HK-2 (cell line): ENCODE data around the gene ZSCAN12.

Source experiments
- DNase-seq: peaks from one replicate; pipeline ENCODE4 v3.0.0-alpha.2; 2018; ENCODE audit not compliant: unreplicated experiment

The ZSCAN12 gene

DNA sequence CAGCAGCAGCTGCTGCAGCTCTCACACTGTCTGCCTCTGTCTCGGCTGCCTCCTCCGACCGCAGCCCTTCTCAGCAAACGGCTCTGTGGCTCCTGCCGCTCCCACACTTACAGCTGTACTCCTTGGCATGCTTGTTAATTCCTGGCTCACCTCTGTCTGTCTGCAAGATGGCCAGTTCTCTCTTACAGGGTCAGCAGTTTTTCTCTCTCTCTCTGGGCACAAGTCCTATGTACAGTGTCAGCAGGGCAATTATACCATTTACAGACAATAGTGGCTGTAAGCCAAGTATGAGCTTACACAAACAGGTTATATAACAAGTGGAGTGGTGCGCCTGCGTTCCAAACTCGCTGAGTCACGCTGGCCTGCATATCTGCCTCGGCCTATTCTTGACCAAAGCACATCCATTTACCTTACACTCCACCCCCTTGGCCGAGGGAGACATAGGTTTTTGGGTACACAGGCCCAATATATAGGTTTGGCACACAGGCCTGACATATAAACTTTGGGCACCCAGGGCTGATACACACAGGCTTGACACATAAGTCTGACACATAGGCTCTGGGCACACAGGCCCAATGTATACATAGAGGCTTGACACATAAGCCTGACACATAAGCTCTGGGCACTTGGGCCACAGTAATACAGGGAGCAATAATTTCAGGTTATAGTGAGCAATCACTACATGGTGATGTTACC lies 45.4 kb downstream of the ZSCAN12 start:
- DNase-seq, result peak; percentile 73

DNA sequence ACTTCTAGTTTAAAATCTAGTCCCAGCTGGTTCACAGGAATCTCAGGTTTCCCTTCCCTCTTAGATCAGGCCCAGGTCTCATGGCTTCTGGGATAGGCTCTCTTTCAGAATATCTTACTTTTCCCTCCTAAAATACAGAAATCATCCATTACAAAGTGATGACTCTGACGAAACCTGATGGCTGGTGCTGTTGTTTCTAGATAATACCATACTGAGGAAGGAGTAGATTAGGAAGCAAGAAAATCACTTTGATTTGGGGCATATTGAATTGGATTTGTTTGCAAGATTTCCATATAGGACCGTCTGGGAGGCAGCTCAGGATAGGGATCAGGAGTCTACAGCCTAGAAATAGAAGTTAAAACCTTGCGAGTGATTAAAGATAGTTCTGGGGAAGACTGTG lies 46.2 kb downstream of the ZSCAN12 start:
- no peak for DNase-seq

- no peak for DNase-seq
Observed at GRCh38 chr6:28351493-28351925, 48.0 kb downstream of the ZSCAN12 start.

DNA sequence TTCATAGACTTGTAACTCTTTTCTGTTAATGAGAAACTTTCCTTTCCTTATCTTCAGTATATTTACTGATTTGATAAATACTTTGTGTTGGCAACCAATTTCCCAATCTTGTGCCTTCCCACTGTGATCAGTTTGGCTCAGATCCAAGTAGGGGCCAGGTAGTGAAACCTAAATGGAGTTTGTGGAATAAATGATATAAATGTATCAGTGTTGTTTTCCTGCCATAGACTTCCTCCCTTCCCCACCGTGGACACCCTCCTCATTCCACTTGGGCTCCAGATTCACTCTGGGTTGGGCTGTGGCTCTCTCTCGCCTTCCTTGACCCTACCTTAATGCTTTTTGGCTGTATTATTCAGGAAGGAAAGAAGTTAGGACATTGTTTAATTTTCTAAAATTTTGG lies 48.5 kb downstream of the ZSCAN12 start:
- DNase-seq, result no peak

DNA sequence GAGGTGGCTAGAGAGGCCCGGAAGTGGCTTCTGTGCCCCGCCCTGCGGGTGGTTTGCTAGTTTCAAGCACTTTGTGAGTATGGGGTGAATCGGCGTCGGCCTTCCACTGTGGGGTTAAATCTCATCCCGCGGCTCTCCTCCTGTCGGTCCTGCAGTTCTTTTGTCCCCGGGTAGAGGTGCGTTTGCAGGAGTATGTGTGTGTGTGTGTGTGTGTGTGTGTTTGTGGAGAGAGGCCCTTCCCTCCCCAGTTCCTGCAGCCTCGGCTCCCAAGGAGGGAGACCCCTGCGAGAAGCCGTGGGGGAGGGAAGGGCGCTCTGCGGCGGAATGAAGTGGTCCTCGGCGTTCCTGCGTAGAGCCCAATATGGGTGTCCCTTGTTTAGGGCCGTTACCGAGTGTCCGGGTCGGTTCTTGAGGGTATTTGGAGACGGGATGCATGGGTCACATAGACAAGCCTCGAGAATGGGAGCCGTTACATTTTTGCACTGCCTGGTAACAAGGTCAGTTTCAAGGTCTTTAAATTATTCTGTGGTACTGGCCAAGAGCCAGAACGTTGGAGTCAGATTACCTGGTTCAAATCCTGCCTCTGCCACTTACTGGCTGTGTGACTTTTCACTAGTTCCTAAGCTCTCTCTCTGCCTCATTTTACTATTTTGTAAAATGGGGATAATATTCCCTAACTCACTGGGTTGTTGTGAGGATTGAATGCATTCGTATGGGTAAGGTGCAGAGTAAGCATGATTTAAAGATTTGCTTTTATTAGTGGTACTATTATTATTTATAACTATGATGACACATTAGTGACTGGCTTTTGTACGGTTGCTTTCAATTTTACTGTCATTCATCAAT lies 49.4 kb downstream of the ZSCAN12 start, which contains the start of gene ZKSCAN3:
Gene ZKSCAN3 (plus strand): TSS at position 56 of the 846 bp plus-strand sequence. CDS start 9,640 bp downstream, outside the sequence.
- peak; percentile 80 for DNase-seq

DNA sequence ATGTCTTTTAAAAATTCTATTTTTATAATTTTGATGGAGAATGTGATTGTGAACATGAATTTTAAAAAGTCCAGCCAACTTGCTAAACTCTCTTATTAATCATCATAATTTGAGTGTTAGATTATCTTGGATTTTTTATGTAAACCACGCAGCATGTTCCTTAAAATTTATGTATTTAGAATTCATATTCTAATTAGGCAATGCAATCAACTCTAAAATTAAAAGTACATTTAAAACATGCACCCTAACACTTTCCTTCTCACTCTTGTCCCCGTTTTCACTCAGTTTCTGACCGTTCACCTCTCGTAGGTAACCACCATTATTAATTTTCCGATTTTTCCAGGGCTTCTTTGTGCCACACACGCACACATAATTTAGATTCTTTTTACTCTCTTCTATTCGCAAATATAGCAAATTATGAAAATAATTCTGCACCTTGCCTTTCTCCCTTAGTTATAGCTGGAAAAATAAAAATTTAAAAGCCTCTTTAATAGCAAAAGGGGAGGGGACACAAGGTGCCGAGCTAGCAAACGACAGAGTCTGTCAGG lies 50.1 kb downstream of the ZSCAN12 start:
- no peak for DNase-seq

GRCh38 chr6:28347119-28347518 lies 52.4 kb downstream of the ZSCAN12 start:
- DNase-seq, result no peak

GRCh38 chr6:28345201-28345600 lies 54.3 kb downstream of the ZSCAN12 start:
- no peak for DNase-seq

- no peak for DNase-seq
Observed at GRCh38 chr6:28343898-28344677, 55.5 kb downstream of the ZSCAN12 start.

DNA sequence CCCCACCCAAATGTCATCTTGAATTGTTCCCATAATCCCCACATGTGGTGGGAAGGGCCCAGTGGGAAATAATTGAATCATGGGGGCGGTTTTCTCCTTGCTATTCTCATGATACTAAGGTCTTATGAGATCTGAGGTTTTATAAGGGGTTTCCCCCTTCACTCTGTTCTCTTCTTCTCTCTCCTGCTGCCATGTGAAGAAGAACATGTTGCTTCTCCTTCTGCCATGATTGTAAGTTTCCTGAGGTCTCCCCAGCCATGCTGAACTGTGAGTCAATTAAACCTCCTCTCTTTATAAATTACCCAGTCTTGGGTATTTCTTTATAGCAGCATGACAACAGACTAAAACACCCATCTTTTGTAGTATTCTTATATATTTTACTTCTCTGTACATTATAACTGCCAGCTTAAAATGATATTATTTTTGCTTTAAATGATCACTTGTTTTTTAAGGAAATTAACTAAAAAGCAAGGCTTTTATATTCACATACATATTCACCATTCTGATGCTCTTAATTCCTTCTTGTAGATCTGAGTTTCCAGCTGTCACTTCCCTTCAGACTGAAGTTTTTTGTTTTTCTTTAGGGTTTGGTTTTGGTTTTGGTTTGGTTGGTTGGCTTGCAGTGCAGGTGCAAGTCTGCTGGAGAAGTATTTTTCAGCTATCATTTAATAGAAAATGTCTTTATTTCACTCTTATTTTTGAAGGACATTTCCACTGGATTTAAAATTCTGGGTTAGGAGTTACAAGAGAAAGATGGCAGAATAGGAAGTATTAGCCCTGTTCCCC lies 59.0 kb downstream of the ZSCAN12 start:
- no peak for DNase-seq

DNA sequence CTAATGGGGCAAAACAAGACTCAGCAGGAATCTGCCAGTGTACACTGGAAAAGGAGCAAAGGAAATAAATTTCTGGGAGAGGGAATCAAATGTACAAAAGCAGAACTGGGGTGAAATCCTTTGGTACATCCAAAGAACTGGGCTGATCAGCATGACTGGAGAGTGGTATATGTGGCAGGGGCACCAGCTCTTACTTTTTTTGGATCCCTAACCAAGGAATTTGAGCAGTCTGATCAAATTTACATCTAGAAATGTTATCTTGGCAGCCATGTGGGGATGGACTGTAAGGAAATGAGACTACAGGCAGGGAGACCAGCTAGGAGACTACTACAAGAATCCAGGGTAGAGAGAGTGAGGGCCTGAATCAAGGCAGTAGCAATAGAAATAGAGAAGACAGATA lies 62.4 kb downstream of the ZSCAN12 start:
- no peak for DNase-seq

DNA sequence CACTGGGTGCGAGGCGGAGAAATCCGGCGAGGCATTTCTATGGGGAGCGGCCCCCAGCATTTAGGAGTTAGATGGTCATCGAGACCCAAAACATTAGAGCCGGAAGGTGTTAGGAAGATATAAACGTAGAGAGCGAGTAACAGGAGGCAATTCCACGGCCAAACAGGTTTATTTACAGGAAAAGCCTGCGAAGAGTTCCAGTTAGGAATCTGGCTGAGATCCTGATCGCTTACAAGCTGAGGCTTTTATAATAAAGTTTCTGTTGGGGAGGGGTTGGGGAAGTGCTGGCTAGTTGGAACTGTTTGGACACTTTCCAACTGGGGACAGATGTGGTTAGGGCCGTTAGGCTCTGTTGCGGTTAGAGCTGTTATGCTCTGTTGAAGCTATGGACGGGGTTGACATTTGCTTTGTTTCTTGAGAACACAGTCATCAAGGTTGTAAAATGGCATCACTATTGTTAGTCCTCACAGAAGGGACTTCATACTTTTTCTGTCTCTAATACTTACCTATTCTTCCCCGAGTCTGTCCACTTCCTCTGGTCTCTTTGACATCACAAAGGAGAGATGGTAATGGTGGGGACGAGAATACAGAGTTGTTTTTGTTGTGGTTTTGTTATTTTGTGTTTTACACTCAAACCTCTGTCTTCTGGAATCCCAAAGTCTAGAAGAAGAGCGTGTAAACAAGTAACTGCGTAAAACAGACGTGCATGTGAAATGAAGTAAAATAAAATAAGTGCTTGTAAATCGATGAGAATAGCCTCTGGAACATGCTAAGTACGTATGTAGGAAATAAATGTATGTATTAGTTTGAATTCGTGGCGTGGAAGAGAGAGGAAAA lies 63.0 kb downstream of the ZSCAN12 start:
- no peak for DNase-seq

DNA sequence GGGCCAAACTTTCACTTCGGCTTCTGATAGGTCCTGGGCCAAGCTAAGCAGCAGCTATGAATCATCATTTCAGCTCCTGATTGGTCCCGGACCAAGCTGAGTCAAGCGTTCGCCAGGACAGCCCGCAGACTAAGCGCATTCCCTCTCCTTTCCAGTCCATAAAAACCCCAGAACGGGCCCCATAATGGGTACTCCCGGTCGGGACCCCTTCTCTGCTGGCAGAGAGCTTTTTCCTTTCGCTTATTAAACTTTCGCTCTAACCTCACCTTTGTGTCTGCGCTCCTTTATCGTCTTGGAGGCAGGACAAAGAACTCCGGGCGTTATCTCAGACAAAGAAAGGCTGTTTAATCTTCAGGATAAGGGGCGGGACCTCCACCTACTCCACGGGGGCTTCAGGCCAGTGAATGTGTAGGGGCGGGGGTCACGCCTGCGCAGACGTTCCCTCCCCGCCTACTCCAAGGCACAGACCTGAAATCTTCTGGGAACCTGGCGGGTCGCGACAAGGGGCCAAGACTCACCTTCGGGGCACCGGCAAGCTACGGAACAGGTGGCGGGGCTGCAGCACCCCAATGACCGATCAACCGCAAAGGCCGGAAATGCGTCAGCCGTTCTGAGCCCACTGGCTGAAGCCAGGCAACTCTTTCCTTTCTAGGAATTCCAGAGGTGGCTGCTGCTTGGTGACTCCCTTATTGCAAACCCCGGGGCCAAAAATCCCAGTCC lies 63.8 kb downstream of the ZSCAN12 start, which contains the start of gene ZSCAN31:
Gene ZSCAN31 (minus strand): TSS at position 585 of the 720 bp plus-strand sequence. CDS start 6,465 bp downstream, outside the sequence.
- DNase-seq, result peak; percentile 78

GRCh38 chr6:28335040-28335563 lies 64.4 kb downstream of the ZSCAN12 start:
- DNase-seq, result no peak

- DNase-seq, result no peak
Observed at GRCh38 chr6:28334286-28335039, 65.1 kb downstream of the ZSCAN12 start.

GRCh38 chr6:28333599-28334018 lies 65.9 kb downstream of the ZSCAN12 start:
- DNase-seq, result no peak

DNA sequence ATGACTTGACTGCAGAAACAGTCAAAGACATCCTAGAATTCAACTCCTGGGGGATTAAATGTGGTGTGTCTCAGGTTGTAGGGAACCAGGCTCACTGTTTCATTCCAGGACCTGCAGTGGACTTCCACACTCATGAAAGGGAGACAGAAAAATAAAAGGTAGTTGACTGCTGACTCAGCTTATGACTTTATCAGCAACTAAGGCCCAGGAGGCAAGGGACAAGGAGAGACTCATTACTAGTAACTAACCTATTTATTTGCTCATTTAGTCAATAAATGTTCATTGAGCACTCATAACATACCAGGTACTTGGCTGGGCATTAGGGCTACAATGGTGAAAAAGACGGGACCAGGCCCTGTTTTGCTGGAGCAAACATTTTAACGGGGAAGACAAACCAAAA lies 66.5 kb downstream of the ZSCAN12 start:
- DNase-seq, result no peak

DNA sequence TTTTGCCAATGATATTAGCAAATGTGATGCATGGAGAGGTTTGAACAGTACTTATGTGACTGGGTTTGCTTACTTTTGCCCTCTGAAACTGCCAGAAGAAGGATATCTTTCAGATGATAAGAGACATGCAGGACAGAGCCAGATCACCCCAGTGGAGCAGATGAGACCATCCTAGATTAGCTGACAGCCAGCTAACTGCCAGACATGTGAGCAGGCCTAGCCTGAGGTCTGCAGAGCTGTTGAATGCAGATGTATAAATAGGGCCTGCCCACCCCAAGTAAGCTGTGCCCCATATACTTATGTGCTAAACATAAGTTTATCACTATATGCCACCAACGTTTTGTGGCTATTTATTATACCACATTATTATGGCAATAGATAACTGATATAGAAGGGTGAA lies 69.5 kb downstream of the ZSCAN12 start:
- no peak for DNase-seq
